Sigmoid colon (tissue), 3 donors: ENCODE data around the gene ADNP2.

Experiments used
- CTCF ChIP-seq, 4 experiments: fragments of 450-650 bp in 3 of 4; fragments of 200-600 bp in 1 of 4; IDR thresholded peaks; one replicate each; pipeline ENCODE4 v1.5.1; 2016 to 2019; ENCODE audit warnings: antibody characterized with exemption in 4 of 4, mild to moderate bottlenecking in 3 of 4, moderate library complexity in 2 of 4
- POLR2A ChIP-seq, 2 donors: fragments of 450-650 bp; IDR thresholded peaks; one replicate each; pipeline ENCODE4 v1.6.1; 2016; ENCODE audit warnings: antibody characterized with exemption in 2 of 2, mild to moderate bottlenecking in 2 of 2, moderate library complexity in 2 of 2

GRCh38 chr18:80108739-80109675 lies at the start of gene ADNP2:
- TF ChIP-seq POLR2A (IDR thresholded peaks at IDR 0.05) (no peak), CTCF (IDR thresholded peaks at IDR 0.05) (no peak)
